Mesothelial cell of epicardium (in vitro differentiated cells): Measurements from ENCODE around the gene RNF19B. TPM values are rescaled to one million over a fixed set of nuclear protein-coding genes. Genes with fewer than 3 reads are reported as not detected.

Experiments
- DNase-seq, 2 experiments: peaks; one replicate each; pipeline ENCODE4 v3.0.0; 2021; ENCODE audit warnings: low spot score in 2 of 2; ENCODE audit not compliant: unreplicated experiment in 2 of 2
- H3K27ac Mint-ChIP-seq: 2 replicates; pipeline ENCODE4 v1.8.0; 2021; ENCODE audit warnings: mixed read lengths
- H3K27me3 Mint-ChIP-seq: 2 replicates; pipeline ENCODE4 v1.8.0; 2021; ENCODE audit warnings: low read depth, mixed read lengths
- H3K36me3 Mint-ChIP-seq: 2 replicates; pipeline ENCODE4 v1.8.0; 2021; ENCODE audit warnings: mixed read lengths
- H3K4me1 Mint-ChIP-seq: 2 replicates; pipeline ENCODE4 v1.8.0; 2021; ENCODE audit warnings: mixed read lengths
- H3K4me3 Mint-ChIP-seq: 2 replicates; pipeline ENCODE4 v1.8.0; 2021; ENCODE audit warnings: mild to moderate bottlenecking, moderate library complexity, mixed read lengths
- H3K9me3 Mint-ChIP-seq: 2 replicates; pipeline ENCODE4 v1.8.0; 2021; ENCODE audit warnings: mixed read lengths
- total RNA-seq: library from RNA; stranded (reverse); gene quantifications from 3 replicates; pipeline ENCODE4 v1.2.1, GENCODE V29; 2021
- TF ChIP-seq, protein P1 (sequence below): fragments of 200-600 bp; sonication (generic); IDR thresholded peaks from one replicate; pipeline ENCODE4 v1.5.0; 2021; ENCODE audit warnings: antibody characterized with exemption; ENCODE audit not compliant: unreplicated experiment

RNF19B gene
- total RNA-seq, 1 donor from 2014 or later, result 15.5 TPM

DNA sequence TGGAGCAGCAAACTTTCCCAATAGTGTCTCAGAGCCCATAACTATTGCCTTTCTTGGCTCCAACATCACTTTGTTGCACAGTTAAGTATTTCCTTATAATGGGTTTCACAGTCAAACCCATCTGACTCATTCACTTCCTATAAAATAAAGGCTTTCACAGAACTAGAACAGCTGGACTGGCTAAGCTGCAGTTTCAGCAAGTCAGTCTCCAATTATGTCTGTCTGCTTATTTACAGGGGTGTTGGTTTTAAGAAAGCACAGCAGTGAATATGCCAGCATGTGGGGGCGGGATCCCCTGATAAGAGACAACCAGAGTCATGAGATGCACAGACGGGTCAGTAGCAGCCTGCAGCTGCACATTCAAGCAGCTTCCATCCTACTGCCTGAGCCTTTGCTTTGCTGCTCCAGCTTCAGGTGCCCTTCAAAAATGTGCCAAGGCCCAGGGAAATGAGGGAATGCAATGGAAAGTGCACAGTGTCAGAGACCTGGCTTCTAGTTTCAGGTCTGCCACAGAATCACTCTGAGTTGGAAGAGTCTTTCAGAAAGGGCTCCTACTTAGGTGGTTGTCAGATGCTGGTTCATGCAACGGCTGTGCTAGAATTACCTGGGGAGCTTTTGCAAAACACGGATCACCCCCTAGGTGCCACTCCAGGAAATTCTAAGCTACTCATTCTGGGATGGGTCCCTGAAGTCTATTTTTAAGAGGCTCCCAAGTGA, 24.8 kb downstream of the RNF19B start:
- no peak for DNase-seq
- Mint-ChIP-seq H3K27me3 (no peaks in the 10 kb centered on the region), H3K36me3 (peaks cover 26% of the 10 kb centered on the region), H3K27ac (no peak overlapping the region), H3K9me3 (no peaks in the 10 kb centered on the region), H3K4me3 (no peak overlapping the region), H3K4me1 (no peaks in the 10 kb centered on the region)
- TF ChIP-seq, protein P1, sequence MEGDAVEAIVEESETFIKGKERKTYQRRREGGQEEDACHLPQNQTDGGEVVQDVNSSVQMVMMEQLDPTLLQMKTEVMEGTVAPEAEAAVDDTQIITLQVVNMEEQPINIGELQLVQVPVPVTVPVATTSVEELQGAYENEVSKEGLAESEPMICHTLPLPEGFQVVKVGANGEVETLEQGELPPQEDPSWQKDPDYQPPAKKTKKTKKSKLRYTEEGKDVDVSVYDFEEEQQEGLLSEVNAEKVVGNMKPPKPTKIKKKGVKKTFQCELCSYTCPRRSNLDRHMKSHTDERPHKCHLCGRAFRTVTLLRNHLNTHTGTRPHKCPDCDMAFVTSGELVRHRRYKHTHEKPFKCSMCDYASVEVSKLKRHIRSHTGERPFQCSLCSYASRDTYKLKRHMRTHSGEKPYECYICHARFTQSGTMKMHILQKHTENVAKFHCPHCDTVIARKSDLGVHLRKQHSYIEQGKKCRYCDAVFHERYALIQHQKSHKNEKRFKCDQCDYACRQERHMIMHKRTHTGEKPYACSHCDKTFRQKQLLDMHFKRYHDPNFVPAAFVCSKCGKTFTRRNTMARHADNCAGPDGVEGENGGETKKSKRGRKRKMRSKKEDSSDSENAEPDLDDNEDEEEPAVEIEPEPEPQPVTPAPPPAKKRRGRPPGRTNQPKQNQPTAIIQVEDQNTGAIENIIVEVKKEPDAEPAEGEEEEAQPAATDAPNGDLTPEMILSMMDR, result no peak

DNA sequence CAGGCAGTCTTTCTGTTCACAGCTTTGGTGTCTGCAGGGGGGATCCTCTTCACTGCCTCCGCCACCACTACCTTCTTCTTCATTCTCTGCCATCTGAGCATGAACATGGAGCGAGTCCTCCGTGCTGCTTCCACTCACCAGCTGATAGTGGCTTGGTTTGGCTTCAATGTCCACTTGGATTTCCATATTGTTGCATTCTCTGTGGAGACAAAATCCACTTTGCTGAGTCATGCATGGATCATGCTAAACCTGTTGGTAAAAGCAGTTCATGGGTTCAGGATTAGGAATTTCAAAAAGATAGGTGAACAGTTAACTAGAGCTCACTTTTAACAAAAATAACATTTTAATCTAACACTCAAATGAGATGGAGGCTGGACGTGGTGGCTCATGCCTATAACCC, 27.5 kb downstream of the RNF19B start:
- no peak for DNase-seq
- Mint-ChIP-seq H3K4me1 (peaks cover 9% of the 10 kb centered on the region), H3K36me3 (peaks cover 12% of the 10 kb centered on the region), H3K27ac (no peak overlapping the region), H3K4me3 (no peak overlapping the region), H3K9me3 (no peaks in the 10 kb centered on the region), H3K27me3 (no peaks in the 10 kb centered on the region)
- TF ChIP-seq, protein P1, result no peak

DNA sequence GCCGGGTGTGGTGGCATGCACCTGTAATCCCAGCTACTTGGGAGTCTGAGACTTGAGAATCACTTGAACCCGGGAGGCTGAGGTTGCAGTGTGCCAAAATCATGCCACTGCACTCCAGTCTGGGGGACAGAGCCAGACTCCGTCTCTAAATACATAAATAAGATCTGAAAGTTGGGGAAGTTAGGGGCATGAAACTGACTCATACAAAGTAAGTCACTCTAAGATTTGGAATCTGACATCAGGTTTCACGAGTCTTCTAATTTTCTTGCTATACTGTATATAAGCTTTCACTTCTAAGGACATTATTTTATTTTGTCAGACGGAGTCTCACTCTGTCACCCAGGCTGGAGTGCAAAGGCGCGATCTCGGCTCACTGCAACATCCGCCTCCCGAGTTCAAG, 30.1 kb downstream of the RNF19B start:
- no peak overlapping the region for H3K27ac Mint-ChIP-seq
- H3K9me3 Mint-ChIP-seq, result no peaks in the 10 kb centered on the region
- no peak for DNase-seq
- TF ChIP-seq, protein P1, result no peak
- H3K4me3 Mint-ChIP-seq, result no peak overlapping the region
- H3K36me3 Mint-ChIP-seq, result peaks cover 11% of the 10 kb centered on the region
- peaks cover 9% of the 10 kb centered on the region for H3K4me1 Mint-ChIP-seq
- no peaks in the 10 kb centered on the region for H3K27me3 Mint-ChIP-seq

DNA sequence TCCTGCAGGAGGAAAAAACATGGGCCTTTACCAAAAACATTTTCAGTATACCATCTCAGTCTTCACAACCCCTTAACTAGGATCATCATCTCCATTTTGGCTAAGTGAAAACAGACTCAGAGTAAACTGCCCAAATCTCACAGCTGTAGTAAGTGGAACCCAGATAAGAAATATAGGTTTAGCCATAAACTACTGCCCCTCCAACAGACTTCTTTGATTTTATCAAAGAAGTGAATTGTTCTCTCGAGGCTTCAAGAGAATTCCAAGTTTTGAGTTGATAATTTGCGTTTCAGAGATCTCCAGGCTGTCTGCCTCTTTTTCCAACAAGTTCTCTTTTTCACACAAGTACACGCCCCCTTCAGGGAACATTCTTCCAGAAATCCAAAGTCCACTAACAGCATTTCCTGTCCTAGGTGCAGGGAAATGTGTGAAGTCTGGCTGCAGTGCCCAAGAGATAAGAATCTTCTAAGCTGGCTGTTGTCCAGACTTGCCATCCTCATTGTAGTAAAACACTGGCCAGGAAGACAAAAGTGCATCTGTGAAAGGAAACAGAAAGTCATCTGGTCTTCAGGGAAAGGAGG, 30.8 kb downstream of the RNF19B start:
- no peak overlapping the region for H3K4me3 Mint-ChIP-seq
- TF ChIP-seq, protein P1, result no peak
- peak overlapping the region; percentile 72 for H3K27ac Mint-ChIP-seq
- H3K4me1 Mint-ChIP-seq, result peaks cover 9% of the 10 kb centered on the region
- no peaks in the 10 kb centered on the region for H3K9me3 Mint-ChIP-seq
- H3K36me3 Mint-ChIP-seq, result peaks cover 10% of the 10 kb centered on the region
- no peak for DNase-seq
- no peaks in the 10 kb centered on the region for H3K27me3 Mint-ChIP-seq

DNA sequence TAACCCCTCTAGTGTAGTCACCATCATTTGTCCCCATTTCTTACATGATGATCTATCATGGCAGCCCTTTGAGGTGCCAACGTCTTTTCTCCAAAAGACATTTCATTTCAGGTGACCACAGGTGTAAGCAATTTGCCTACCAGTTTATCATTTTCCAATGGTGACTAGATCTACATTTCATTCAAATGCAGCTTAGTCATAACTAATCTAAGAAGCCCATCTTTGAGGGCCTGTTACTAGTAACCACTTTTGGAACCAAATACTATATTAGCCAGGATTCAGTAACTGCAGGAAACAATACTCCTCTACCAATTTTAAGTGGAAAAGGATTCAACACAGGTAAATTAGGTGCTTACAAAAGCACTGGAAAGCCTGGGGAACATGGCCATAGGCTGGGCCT, 32.8 kb downstream of the RNF19B start:
- H3K9me3 Mint-ChIP-seq, result no peaks in the 10 kb centered on the region
- no peaks in the 10 kb centered on the region for H3K36me3 Mint-ChIP-seq
- TF ChIP-seq, protein P1, result no peak
- H3K27ac Mint-ChIP-seq, result no peak overlapping the region
- H3K27me3 Mint-ChIP-seq, result no peaks in the 10 kb centered on the region
- H3K4me3 Mint-ChIP-seq, result no peak overlapping the region
- peaks cover 12% of the 10 kb centered on the region for H3K4me1 Mint-ChIP-seq
- DNase-seq, result no peak
